22Rv1 (cell line): Measurements from ENCODE around the gene HDDC2.

Source experiments
- ZFX ChIP-seq: fragments of 450-650 bp; IDR thresholded peaks from 2 replicates; pipeline ENCODE4 v1.6.1; 2017; ENCODE audit warnings: antibody characterized with exemption, borderline replicate concordance
- TF ChIP-seq, protein P1 (sequence below): fragments of 450-650 bp; IDR thresholded peaks from 2 replicates; pipeline ENCODE4 v1.5.1; 2017; ENCODE audit warnings: mild to moderate bottlenecking

DNA sequence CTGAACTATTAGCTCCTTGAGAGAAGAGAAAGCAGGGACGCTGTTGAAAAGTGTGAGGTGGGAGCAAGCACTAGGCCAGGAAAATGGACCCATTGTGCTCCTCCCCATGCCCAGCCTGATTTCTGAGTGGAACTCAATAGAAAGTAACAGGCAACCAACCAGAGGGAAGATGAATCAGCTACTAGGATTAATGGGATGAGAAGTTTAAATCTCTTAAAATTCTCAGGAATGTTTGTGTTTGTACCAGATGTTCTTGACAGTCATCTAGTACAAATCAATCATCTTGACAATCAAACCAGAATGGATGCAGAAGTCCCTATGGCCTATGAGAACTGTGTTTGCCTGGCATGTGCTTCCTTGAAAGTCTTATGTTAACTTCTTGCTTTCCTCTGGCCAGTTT is 48.9 kb downstream of the HDDC2 start:
- TF ChIP-seq, protein P1, sequence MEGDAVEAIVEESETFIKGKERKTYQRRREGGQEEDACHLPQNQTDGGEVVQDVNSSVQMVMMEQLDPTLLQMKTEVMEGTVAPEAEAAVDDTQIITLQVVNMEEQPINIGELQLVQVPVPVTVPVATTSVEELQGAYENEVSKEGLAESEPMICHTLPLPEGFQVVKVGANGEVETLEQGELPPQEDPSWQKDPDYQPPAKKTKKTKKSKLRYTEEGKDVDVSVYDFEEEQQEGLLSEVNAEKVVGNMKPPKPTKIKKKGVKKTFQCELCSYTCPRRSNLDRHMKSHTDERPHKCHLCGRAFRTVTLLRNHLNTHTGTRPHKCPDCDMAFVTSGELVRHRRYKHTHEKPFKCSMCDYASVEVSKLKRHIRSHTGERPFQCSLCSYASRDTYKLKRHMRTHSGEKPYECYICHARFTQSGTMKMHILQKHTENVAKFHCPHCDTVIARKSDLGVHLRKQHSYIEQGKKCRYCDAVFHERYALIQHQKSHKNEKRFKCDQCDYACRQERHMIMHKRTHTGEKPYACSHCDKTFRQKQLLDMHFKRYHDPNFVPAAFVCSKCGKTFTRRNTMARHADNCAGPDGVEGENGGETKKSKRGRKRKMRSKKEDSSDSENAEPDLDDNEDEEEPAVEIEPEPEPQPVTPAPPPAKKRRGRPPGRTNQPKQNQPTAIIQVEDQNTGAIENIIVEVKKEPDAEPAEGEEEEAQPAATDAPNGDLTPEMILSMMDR, result no peak
- no peak for TF ChIP-seq ZFX
